ENCODE data around the gene TWNK.

TWNK gene

DNA sequence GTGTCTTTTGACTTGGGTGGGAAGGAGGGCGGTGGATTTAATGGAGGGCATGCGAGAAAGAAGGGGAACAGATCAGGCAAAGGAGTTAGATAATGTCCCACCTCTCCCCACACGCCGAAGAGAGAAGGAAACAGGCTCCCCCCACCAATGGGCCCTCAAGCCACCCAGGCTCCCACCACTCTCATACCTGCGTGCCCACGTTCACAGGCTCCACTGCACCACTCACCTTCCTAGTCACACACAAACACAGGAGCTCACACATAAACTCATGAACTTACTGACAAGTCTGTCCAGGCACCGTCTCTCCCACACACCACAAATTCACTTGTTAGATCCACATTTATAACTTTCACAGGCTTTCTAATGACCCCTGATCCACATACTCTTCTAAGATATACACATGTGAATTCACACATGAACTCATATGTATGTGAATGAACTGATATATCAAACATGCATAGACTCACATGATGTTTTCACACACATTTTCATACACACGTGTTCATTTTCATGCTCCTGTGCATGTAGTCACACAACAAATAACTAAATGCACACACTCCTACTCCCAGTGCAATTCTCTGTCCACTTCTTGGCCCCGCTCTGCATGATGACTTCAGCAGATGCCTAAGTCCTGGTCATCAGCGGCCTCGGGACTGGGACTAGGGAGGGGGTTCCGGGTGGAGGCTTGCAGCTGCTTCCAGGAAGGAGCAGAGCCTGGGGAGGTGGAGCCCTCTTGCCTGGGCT, 13.7 kb downstream of the TWNK start:
- H3K27ac ChIP-seq (ENCODE audit: low read length), result no peak overlapping the region
- no peaks in the 10 kb centered on the region for H4K20me1 ChIP-seq (ENCODE audit: insufficient read depth, low read length)
- TF ChIP-seq EZH2phosphoT487 (IDR thresholded peaks at IDR 0.05; ENCODE audit: low read depth) (no peak), CTCF (IDR thresholded peaks at IDR 0.05; ENCODE audit: low read depth, low read length) (no peak)
- no peaks in the 10 kb centered on the region for H3K9me3 ChIP-seq (ENCODE audit: insufficient read depth, low read length)
- H3K4me3 ChIP-seq (ENCODE audit: low read length), result no peak overlapping the region
- no peak overlapping the region for H2AFZ ChIP-seq (ENCODE audit: low read depth, low read length)
- no peak overlapping the region for H3K4me2 ChIP-seq (ENCODE audit: low read length)
- no peaks in the 10 kb centered on the region for H3K27me3 ChIP-seq (ENCODE audit: low read depth, low read length)
- H3K9ac ChIP-seq (ENCODE audit: low read length), result no peak overlapping the region
- H3K4me1 ChIP-seq (ENCODE audit: low read length), result peaks cover 14% of the 10 kb centered on the region
- H3K79me2 ChIP-seq (ENCODE audit: low read length), result peaks cover 6% of the 10 kb centered on the region; the same call in 1 of the 2 replicates
- no peaks in the 10 kb centered on the region for H3K36me3 ChIP-seq (replicated peaks; ENCODE audit: low read depth, low read length)

GRCh38 chr10:101001659-101002035, 14.3 kb downstream of the TWNK start:
- no peaks in the 10 kb centered on the region for H3K9me3 ChIP-seq (ENCODE audit: insufficient read depth, low read length)
- H3K27me3 ChIP-seq (ENCODE audit: low read depth, low read length), result no peaks in the 10 kb centered on the region
- no peaks in the 10 kb centered on the region for H4K20me1 ChIP-seq (ENCODE audit: insufficient read depth, low read length)
- no peak overlapping the region for H3K9ac ChIP-seq (ENCODE audit: low read length)
- H3K36me3 ChIP-seq (replicated peaks; ENCODE audit: low read depth, low read length), result no peaks in the 10 kb centered on the region
- no peak for TF ChIP-seq CTCF (IDR thresholded peaks at IDR 0.05; ENCODE audit: low read depth, low read length)
- TF ChIP-seq EZH2phosphoT487 (IDR thresholded peaks at IDR 0.05; ENCODE audit: low read depth), result no peak
- H3K27ac ChIP-seq (ENCODE audit: low read length), result no peak overlapping the region
- H3K79me2 ChIP-seq (ENCODE audit: low read length), result peaks cover 6% of the 10 kb centered on the region; the same call in 1 of the 2 replicates
- H3K4me3 ChIP-seq (ENCODE audit: low read length), result no peak overlapping the region
- H3K4me1 ChIP-seq (ENCODE audit: low read length), result peaks cover 9% of the 10 kb centered on the region
- H3K4me2 ChIP-seq (ENCODE audit: low read length), result no peak overlapping the region
- no peak overlapping the region for H2AFZ ChIP-seq (ENCODE audit: low read depth, low read length)

GRCh38 chr10:101002456-101002855, 15.1 kb downstream of the TWNK start:
- no peak overlapping the region for H3K4me2 ChIP-seq (ENCODE audit: low read length)
- H3K4me3 ChIP-seq (ENCODE audit: low read length), result no peak overlapping the region
- H3K79me2 ChIP-seq (ENCODE audit: low read length), result peaks cover 6% of the 10 kb centered on the region; the same call in 1 of the 2 replicates
- no peak for TF ChIP-seq EZH2phosphoT487 (IDR thresholded peaks at IDR 0.05; ENCODE audit: low read depth)
- H3K4me1 ChIP-seq (ENCODE audit: low read length), result peaks cover 7% of the 10 kb centered on the region
- no peak overlapping the region for H3K27ac ChIP-seq (ENCODE audit: low read length)
- no peak overlapping the region for H3K9ac ChIP-seq (ENCODE audit: low read length)
- no peaks in the 10 kb centered on the region for H3K27me3 ChIP-seq (ENCODE audit: low read depth, low read length)
- H3K36me3 ChIP-seq (replicated peaks; ENCODE audit: low read depth, low read length), result no peaks in the 10 kb centered on the region
- no peak overlapping the region for H2AFZ ChIP-seq (ENCODE audit: low read depth, low read length)
- H3K9me3 ChIP-seq (ENCODE audit: insufficient read depth, low read length), result no peaks in the 10 kb centered on the region
- no peaks in the 10 kb centered on the region for H4K20me1 ChIP-seq (ENCODE audit: insufficient read depth, low read length)

- H2AFZ ChIP-seq (ENCODE audit: low read depth, low read length), result no peak overlapping the region
- H3K79me2 ChIP-seq (ENCODE audit: low read length), result peaks cover 1% of the 10 kb centered on the region; the same call in 1 of the 2 replicates
- H3K9ac ChIP-seq (ENCODE audit: low read length), result no peak overlapping the region
- no peak for TF ChIP-seq CTCF (IDR thresholded peaks at IDR 0.05; ENCODE audit: low read depth, low read length)
- no peak for TF ChIP-seq EZH2phosphoT487 (IDR thresholded peaks at IDR 0.05; ENCODE audit: low read depth)
- no peak overlapping the region for H3K4me3 ChIP-seq (ENCODE audit: low read length)
- H3K27ac ChIP-seq (ENCODE audit: low read length), result no peak overlapping the region
- H3K27me3 ChIP-seq (ENCODE audit: low read depth, low read length), result no peaks in the 10 kb centered on the region
- no peak overlapping the region for H3K4me2 ChIP-seq (ENCODE audit: low read length)
- no peaks in the 10 kb centered on the region for H3K9me3 ChIP-seq (ENCODE audit: insufficient read depth, low read length)
- H3K36me3 ChIP-seq (replicated peaks; ENCODE audit: low read depth, low read length), result no peaks in the 10 kb centered on the region
- no peaks in the 10 kb centered on the region for H4K20me1 ChIP-seq (ENCODE audit: insufficient read depth, low read length)
- peaks cover 2% of the 10 kb centered on the region for H3K4me1 ChIP-seq (ENCODE audit: low read length)
These were observed 16.4 kb downstream of the TWNK start for GRCh38 chr10:101003639-101004206.

Measured in OCI-LY3 (cell line).